ENCODE measurements around the gene DUSP8. TPM values are rescaled to one million over a fixed set of nuclear protein-coding genes. Genes with fewer than 3 reads are reported as not detected.

DUSP8 gene
- total RNA-seq, 2 experiments from 2014 or later: not detected

- ChIA-PET CTCF (ENCODE audit: unreplicated experiment) (no interaction called here), POLR2A (no interaction called here)
- H3K4me2 ChIP-seq (ENCODE audit: low read length): no peak overlapping the region
- H3K4me3 ChIP-seq (ENCODE audit: low read depth, low read length, poor library complexity, severe bottlenecking): no peak overlapping the region
- H4K20me1 ChIP-seq (ENCODE audit: insufficient read depth, low read length): no peaks in the 10 kb centered on the region
- no peaks in the 10 kb centered on the region for H3K4me1 ChIP-seq (ENCODE audit: insufficient read depth, low read length, poor library complexity, severe bottlenecking)
- no peak overlapping the region for H3K27ac ChIP-seq (ENCODE audit: low read depth, low read length, poor library complexity, severe bottlenecking)
- no peaks in the 10 kb centered on the region for H3K79me2 ChIP-seq (ENCODE audit: insufficient read depth, low read depth, low read length)
- H3K9me3 ChIP-seq (ENCODE audit: low read length): no peaks in the 10 kb centered on the region
- no peak for DNase-seq (ENCODE audit: low spot score)
- BruUV-seq (replicated peaks): no TSS peak
- intact Hi-C loops (cut with micrococcal nuclease; ENCODE audit: unreplicated experiment): no loop called here
- H3K36me3 ChIP-seq (ENCODE audit: insufficient read depth, low read length): no peaks in the 10 kb centered on the region
- TF ChIP-seq CTCF (conservative IDR thresholded peaks at IDR 0.05; ENCODE audit: low read length) (no peak), EZH2phosphoT487 (IDR thresholded peaks at IDR 0.05; ENCODE audit: borderline replicate concordance, low read depth, low read length) (no peak)
- no peak overlapping the region for H2AFZ ChIP-seq (ENCODE audit: low read length)
- no peaks in the 10 kb centered on the region for H3K9me2 ChIP-seq (ENCODE audit: insufficient read depth, low read length)
Observed at GRCh38 chr11:1561266-1561665, 10.8 kb downstream of the DUSP8 start.

GRCh38 chr11:1560649-1561251 is 11.3 kb downstream of the DUSP8 start:
- Histone ChIP-seq H3K36me3 (ENCODE audit: insufficient read depth, low read length) (no peaks in the 10 kb centered on the region), H3K4me1 (ENCODE audit: insufficient read depth, low read length, poor library complexity, severe bottlenecking) (no peaks in the 10 kb centered on the region), H3K27ac (ENCODE audit: low read depth, low read length, poor library complexity, severe bottlenecking) (no peak overlapping the region), H3K4me3 (ENCODE audit: low read depth, low read length, poor library complexity, severe bottlenecking) (no peak overlapping the region), H3K9me2 (ENCODE audit: insufficient read depth, low read length) (no peaks in the 10 kb centered on the region), H3K79me2 (ENCODE audit: insufficient read depth, low read depth, low read length) (no peaks in the 10 kb centered on the region), H4K20me1 (ENCODE audit: insufficient read depth, low read length) (no peaks in the 10 kb centered on the region), H3K4me2 (ENCODE audit: low read length) (no peak overlapping the region), H2AFZ (ENCODE audit: low read length) (no peak overlapping the region), H3K9me3 (ENCODE audit: low read length) (no peaks in the 10 kb centered on the region)
- BruUV-seq (replicated peaks): no TSS peak
- ChIA-PET CTCF (ENCODE audit: unreplicated experiment) (no interaction called here), POLR2A (no interaction called here)
- intact Hi-C loops (cut with micrococcal nuclease; ENCODE audit: unreplicated experiment): no loop called here
- DNase-seq (ENCODE audit: low spot score): no peak
- no peak for TF ChIP-seq CTCF (conservative IDR thresholded peaks at IDR 0.05; ENCODE audit: low read length)
- no peak for TF ChIP-seq EZH2phosphoT487 (IDR thresholded peaks at IDR 0.05; ENCODE audit: borderline replicate concordance, low read depth, low read length)

GRCh38 chr11:1560002-1560648 is 11.9 kb downstream of the DUSP8 start:
- BruUV-seq (replicated peaks): no TSS peak

More at GRCh38 chr11:1560002-1560648, 11.9 kb downstream of the DUSP8 start:
- H3K36me3 ChIP-seq (ENCODE audit: insufficient read depth, low read length): no peaks in the 10 kb centered on the region
- H3K4me2 ChIP-seq (ENCODE audit: low read length): no peak overlapping the region
- ChIA-PET CTCF (ENCODE audit: unreplicated experiment) (no interaction called here), POLR2A (no interaction called here)
- intact Hi-C loops (cut with micrococcal nuclease; ENCODE audit: unreplicated experiment): no loop called here
- no peaks in the 10 kb centered on the region for H3K9me2 ChIP-seq (ENCODE audit: insufficient read depth, low read length)
- no peak for DNase-seq (ENCODE audit: low spot score)
- H3K4me1 ChIP-seq (ENCODE audit: insufficient read depth, low read length, poor library complexity, severe bottlenecking): no peaks in the 10 kb centered on the region
- H3K79me2 ChIP-seq (ENCODE audit: insufficient read depth, low read depth, low read length): no peaks in the 10 kb centered on the region
- H3K27ac ChIP-seq (ENCODE audit: low read depth, low read length, poor library complexity, severe bottlenecking): no peak overlapping the region
- no peaks in the 10 kb centered on the region for H3K9me3 ChIP-seq (ENCODE audit: low read length)
- H3K4me3 ChIP-seq (ENCODE audit: low read depth, low read length, poor library complexity, severe bottlenecking): no peak overlapping the region
- no peak overlapping the region for H2AFZ ChIP-seq (ENCODE audit: low read length)
- H4K20me1 ChIP-seq (ENCODE audit: insufficient read depth, low read length): no peaks in the 10 kb centered on the region
- TF ChIP-seq CTCF (conservative IDR thresholded peaks at IDR 0.05; ENCODE audit: low read length) (no peak), EZH2phosphoT487 (IDR thresholded peaks at IDR 0.05; ENCODE audit: borderline replicate concordance, low read depth, low read length) (no peak)
